WTC11 (cell line): Measurements from ENCODE around the gene SDF2L1.

Source experiments
- AFF4 ChIP-seq: sonication (generic); formaldehyde crosslinking; IDR thresholded peaks from 2 replicates; pipeline ENCODE4 v1.8.1; 2023; ENCODE audit warnings: mild to moderate bottlenecking, missing genetic modification reagents, borderline replicate concordance
- ATF3 ChIP-seq: sonication (generic); formaldehyde crosslinking; conservative IDR thresholded peaks from 2 replicates; pipeline ENCODE4 v1.8.1; 2022; ENCODE audit warnings: mild to moderate bottlenecking, missing genetic modification reagents
- ATF6 ChIP-seq: sonication (generic); formaldehyde crosslinking; IDR thresholded peaks from 2 replicates; pipeline ENCODE4 v1.8.1; 2023; ENCODE audit warnings: mild to moderate bottlenecking, missing genetic modification reagents
- CREM ChIP-seq: sonication (generic); formaldehyde crosslinking; IDR thresholded peaks from 2 replicates; pipeline ENCODE4 v1.8.1; 2022; ENCODE audit warnings: mild to moderate bottlenecking, missing genetic modification reagents, moderate library complexity
- CTCF ChIP-seq: fragments of 200-600 bp; IDR thresholded peaks from 2 replicates; pipeline ENCODE4 v1.8.0; 2022; ENCODE audit warnings: antibody characterized with exemption
- PRRX2 ChIP-seq: fragments of 250-450 bp; sonication (Bioruptor Pico); IDR thresholded peaks from 2 replicates; pipeline ENCODE4 v1.8.0; 2021; ENCODE audit warnings: mild to moderate bottlenecking
- SMAD4 ChIP-seq: sonication (generic); formaldehyde crosslinking; IDR thresholded peaks from 2 replicates; pipeline ENCODE4 v1.8.0; 2022; ENCODE audit warnings: mild to moderate bottlenecking, missing genetic modification reagents
- TP53 ChIP-seq: sonication (generic); formaldehyde crosslinking; IDR thresholded peaks from 2 replicates; pipeline ENCODE4 v1.8.1; 2023; ENCODE audit warnings: mild to moderate bottlenecking, missing genetic modification reagents

GRCh38 chr22:21634081-21634480 is 8.0 kb upstream of the SDF2L1 start:
- TF ChIP-seq CTCF = no peak
- no peak for TF ChIP-seq SMAD4 (CRISPR knock-in tag)
- no peak for TF ChIP-seq PRRX2
- TF ChIP-seq ATF6 (CRISPR knock-in tag) = no peak
- no peak for TF ChIP-seq TP53 (CRISPR knock-in tag)
- TF ChIP-seq ATF3 = no peak
- TF ChIP-seq CREM (CRISPR knock-in tag) = no peak
- TF ChIP-seq AFF4 (CRISPR knock-in tag) = no peak
